Measurements from ENCODE around the gene RSPH4A.

Gene RSPH4A

GRCh38 chr6:116570856-116571682, 45.2 kb upstream of the RSPH4A start, which contains the start of gene RWDD1 (continued):
- peak; percentile 97 for TF ChIP-seq TRIM28 (IDR thresholded peaks at IDR 0.05; ENCODE audit: borderline replicate concordance, low read length)
- TF ChIP-seq REST (tag by site-specific recombination; IDR thresholded peaks at IDR 0.05): no peak
- 0 out of 2 replicates have a peak, but pooled peaks have one; percentile 16 for TF ChIP-seq REPIN1 (tag by site-specific recombination; IDR thresholded peaks at IDR 0.05; ENCODE audit: low read depth)
- peak; percentile 92 for TF ChIP-seq ZBTB26 (tag by site-specific recombination; optimal IDR thresholded peaks at IDR 0.05)
- no peak for TF ChIP-seq ZNF529 (tag by site-specific recombination; IDR thresholded peaks at IDR 0.05; ENCODE audit: insufficient replicate concordance)
- no peak for TF ChIP-seq ZNF433 (tag by site-specific recombination; IDR thresholded peaks at IDR 0.05; ENCODE audit: low read depth)
- peak; percentile 40; the same call in 1 of the 2 replicates for TF ChIP-seq CTCF (tag by site-specific recombination; IDR thresholded peaks at IDR 0.05)
- TF ChIP-seq ZNF530 (tag by site-specific recombination; IDR thresholded peaks at IDR 0.05; ENCODE audit: low read depth): no peak
- no peak for TF ChIP-seq ZNF544 (tag by site-specific recombination; IDR thresholded peaks at IDR 0.05)
- peak; percentile 98 for TF ChIP-seq ZNF518A (tag by site-specific recombination; conservative IDR thresholded peaks at IDR 0.05; ENCODE audit: low read depth)
- TF ChIP-seq ZFHX2 (tag by site-specific recombination; conservative IDR thresholded peaks at IDR 0.05): peak; percentile 46; the same call in 1 of the 2 replicates
- no peak for TF ChIP-seq ZNF114 (tag by site-specific recombination; IDR thresholded peaks at IDR 0.05)
- TF ChIP-seq YY2 (tag by site-specific recombination; IDR thresholded peaks at IDR 0.05): peak; percentile 94
- no peak for TF ChIP-seq ZNF624 (tag by site-specific recombination; IDR thresholded peaks at IDR 0.05)
- TF ChIP-seq YY1 (tag by site-specific recombination; IDR thresholded peaks at IDR 0.05): peak; percentile 84; the same call in 1 of the 2 replicates
- TF ChIP-seq ZNF157 (tag by site-specific recombination; IDR thresholded peaks at IDR 0.05): no peak
- TF ChIP-seq SETDB1 (IDR thresholded peaks at IDR 0.05; ENCODE audit: insufficient read length, low read length): peak; percentile 75
- TF ChIP-seq GLI2 (tag by site-specific recombination; IDR thresholded peaks at IDR 0.05; ENCODE audit: borderline replicate concordance, low read depth): no peak
- peak; percentile 59 for TF ChIP-seq INSM2 (tag by site-specific recombination; IDR thresholded peaks at IDR 0.05)
- peak; percentile 61; the same call in 1 of the 2 replicates for TF ChIP-seq ZNF362 (tag by site-specific recombination; IDR thresholded peaks at IDR 0.05)
- peak; percentile 62 for TF ChIP-seq SP2 (tag by site-specific recombination; IDR thresholded peaks at IDR 0.05)
- TF ChIP-seq ZNF658 (tag by site-specific recombination; IDR thresholded peaks at IDR 0.05): no peak
- TF ChIP-seq ZFP69B (tag by site-specific recombination; IDR thresholded peaks at IDR 0.05): peak; percentile 34
- TF ChIP-seq ZXDB (tag by site-specific recombination; IDR thresholded peaks at IDR 0.05): peak; percentile 93
- TF ChIP-seq MEIS1 (CRISPR knock-in tag; IDR thresholded peaks at IDR 0.05; ENCODE audit: borderline replicate concordance): no peak
